GM18520 (cell line): ENCODE data around the gene ZP1.
"Not testable (repeated sequence)": the region's sequence is repeated elsewhere in the genome, so short reads cannot be mapped to it uniquely, and the experiment has no call there.

Experiments
- ATAC-seq: cut with Tn5 transposase; IDR thresholded peaks from one replicate; pipeline ENCODE4 v1.9.1; 2021; ENCODE audit not compliant: unreplicated experiment

The ZP1 gene

GRCh38 chr11:60866911-60867870 is at the start of gene ZP1:
Gene ZP1, plus strand, starts transcription at chr11:60867542. Its CDS starts 20 bp downstream, at chr11:60867562.
- no peak for ATAC-seq

- ATAC-seq = no peak
Observed at GRCh38 chr11:60818057-60818456, 49.3 kb upstream of the ZP1 start.

- no peak for ATAC-seq
Observed at GRCh38 chr11:60821827-60822599, 45.3 kb upstream of the ZP1 start.

GRCh38 chr11:60823745-60824306 is 43.5 kb upstream of the ZP1 start:
- ATAC-seq = not testable (repeated sequence)

- ATAC-seq = no peak
Observed at GRCh38 chr11:60825118-60825517, 42.2 kb upstream of the ZP1 start.

- no peak for ATAC-seq
Observed at GRCh38 chr11:60825790-60826189, 41.6 kb upstream of the ZP1 start.

GRCh38 chr11:60830478-60831142 is 36.7 kb upstream of the ZP1 start:
- ATAC-seq = no peak

GRCh38 chr11:60831143-60831500 is 36.2 kb upstream of the ZP1 start:
- peak; percentile 55 for ATAC-seq

- no peak for ATAC-seq
Observed at GRCh38 chr11:60831501-60832079, 35.8 kb upstream of the ZP1 start.

- no peak for ATAC-seq
Observed at GRCh38 chr11:60834742-60835533, 32.4 kb upstream of the ZP1 start.

GRCh38 chr11:60835534-60835846 is 31.9 kb upstream of the ZP1 start:
- ATAC-seq = no peak

GRCh38 chr11:60836866-60837515 is 30.4 kb upstream of the ZP1 start:
- ATAC-seq = no peak

- ATAC-seq = no peak
Observed at GRCh38 chr11:60838132-60838531, 29.2 kb upstream of the ZP1 start.

- no peak for ATAC-seq
Observed at GRCh38 chr11:60840470-60841430, 26.6 kb upstream of the ZP1 start.

GRCh38 chr11:60841797-60842667 is 25.3 kb upstream of the ZP1 start, which contains the start of gene CCDC86:
Gene CCDC86, plus strand, starts transcription at chr11:60842113. Its CDS starts 12 bp downstream, at chr11:60842125.
- peak; percentile 67 for ATAC-seq

GRCh38 chr11:60842668-60843600 is 24.4 kb upstream of the ZP1 start:
- no peak for ATAC-seq
